ENCODE measurements around the gene DDAH2. TPM values are rescaled to one million over a fixed set of nuclear protein-coding genes. Genes with fewer than 3 reads are reported as not detected.
A peak's percentile ranks its signal among the peaks of the same experiment; 100 is the strongest.

DDAH2 gene
- total and polyA plus RNA-seq, 10 of the 15 experiments (the other 5 are each of a cell fraction or from before 2014, with no cell fraction given) = 0.35 to 9.9 (median 6.2) TPM

DNA sequence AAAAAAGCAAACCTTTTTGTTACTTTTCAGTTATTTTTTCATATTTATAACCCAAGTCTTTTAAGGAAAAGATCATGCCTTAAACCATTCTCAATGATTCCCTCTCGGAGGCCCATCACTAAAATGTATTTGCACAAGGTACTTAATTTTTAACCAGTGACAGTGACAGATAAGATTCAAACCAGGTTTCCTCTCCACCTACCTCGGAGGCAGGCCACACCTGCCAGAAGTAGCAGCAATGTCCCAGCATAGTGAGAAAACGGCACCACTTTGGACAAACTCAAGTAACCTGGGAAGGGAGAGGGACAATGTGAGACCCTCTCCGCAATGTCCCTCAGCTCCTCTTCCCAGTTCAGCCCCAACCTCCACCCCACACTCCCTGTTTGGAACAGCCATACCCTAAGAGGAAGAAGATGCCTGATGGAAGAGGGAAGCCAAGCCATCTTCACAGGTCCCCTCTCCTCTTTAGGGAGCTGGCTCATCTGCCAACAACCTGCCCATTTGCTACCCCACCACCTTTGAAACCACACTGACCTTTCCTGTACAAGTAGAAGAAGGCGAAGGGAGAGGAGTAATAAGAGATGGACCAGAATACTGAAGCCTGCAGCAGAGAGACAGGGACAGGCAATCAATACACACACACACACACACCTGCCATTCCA is 28.2 kb downstream of the DDAH2 start:
- RAD21 ChIA-PET (ENCODE audit: unreplicated experiment) = no interaction called here
- peaks cover 0 to 8% of the 10 kb centered on the region in 2 experiments; a peak in 2 of 4 replicates for H3K36me3 ChIP-seq (ENCODE audit: control insufficient read depth in 2 of 2, insufficient read depth in 2 of 2, low read length in 1 of 2)

More for the DNA sequence above, 28.2 kb downstream of the DDAH2 start:
- H3K4me3 ChIP-seq = peak overlapping the region; percentile 96; the same call in 1 of the 2 replicates
- no peak overlapping the region for H3K27ac ChIP-seq (ENCODE audit: control insufficient read depth, insufficient read depth)
- no TSS peak for BruUV-seq (replicated peaks)
- in situ Hi-C loops (cut with MboI) (no loop called here), intact Hi-C loops (cut with micrococcal nuclease; ENCODE audit: unreplicated experiment) (no loop called here)
- CTCF ChIA-PET = interaction anchor here (0.7 to 1.3 kb wide), 2 partner anchors 33 to 69 kb away, joined by 4 read pairs; no protein-coding TSS in a partner anchor
- H4K20me1 ChIP-seq (ENCODE audit: control insufficient read depth, insufficient read depth) = no peaks in the 10 kb centered on the region
- no peak for ATAC-seq
- H3K9ac ChIP-seq (ENCODE audit: control insufficient read depth, insufficient read depth, low read length) = no peak overlapping the region
- no peak overlapping the region for H2AFZ ChIP-seq (ENCODE audit: control insufficient read depth, low read depth, low read length)
- peaks cover 17% of the 10 kb centered on the region for H3K79me2 ChIP-seq (ENCODE audit: control insufficient read depth, insufficient read depth, low read length)
- POLR2A ChIA-PET = interaction anchor here (0.5 to 3.2 kb wide), 3 partner anchors 37 to 108 kb away, joined by 3 to 23 read pairs (median 5); partner anchors contain the start of gene CLIC1
- no peak for FAIRE-seq
- H3K9me3 ChIP-seq (replicated peaks; ENCODE audit: control insufficient read depth, insufficient read depth, low read length) = no peaks in the 10 kb centered on the region
- SMC1A ChIA-PET (ENCODE audit: uncharacterized antibody, unreplicated experiment) = interaction anchor here (1.1 kb wide), 1 partner anchor 10 kb away, joined by 3 read pairs; no protein-coding TSS in a partner anchor
- no peak for TF ChIP-seq NBN (IDR thresholded peaks at IDR 0.05)
- no peak for TF ChIP-seq SMC3 (IDR thresholded peaks at IDR 0.05; ENCODE audit: borderline replicate concordance, low read length)
- no peak for TF ChIP-seq E4F1 (IDR thresholded peaks at IDR 0.05; ENCODE audit: borderline replicate concordance, partially characterized antibody)
- TF ChIP-seq ZNF274 (IDR thresholded peaks at IDR 0.05; ENCODE audit: insufficient read depth, insufficient read length) = no peak
- TF ChIP-seq CUX1 (IDR thresholded peaks at IDR 0.05; ENCODE audit: insufficient replicate concordance, low read depth, low read length) = no peak
- no peak for TF ChIP-seq CHD1 (IDR thresholded peaks at IDR 0.05; ENCODE audit: low read depth, low read length)
- no peak for TF ChIP-seq TBL1XR1 (IDR thresholded peaks at IDR 0.05; ENCODE audit: low read depth, low read length)
- no peak for TF ChIP-seq EP300 (IDR thresholded peaks at IDR 0.05; ENCODE audit: borderline replicate concordance in 1 of 2, control insufficient read depth in 1 of 2, low read depth in 2 of 2, low read length in 2 of 2)
- no peak for TF ChIP-seq PRDM15 (CRISPR knock-in tag; IDR thresholded peaks at IDR 0.05)
- DNase-seq (ENCODE audit: low read depth, low spot score) = no peak
- H3K4me2 ChIP-seq (ENCODE audit: control insufficient read depth, insufficient read depth) = peak overlapping the region; percentile 81; the same call in 1 of the 2 replicates
- H3K4me1 ChIP-seq (ENCODE audit: control insufficient read depth, insufficient read depth, low read length) = peaks cover 9% of the 10 kb centered on the region; the same call in 1 of the 2 replicates
- WGBS (ENCODE audit: insufficient coverage, insufficient replicate concordance, low lambda C conversion rate, missing lambda C conversion rate) = 88% methylated on average over 5 of the region's 5 CpGs
- no peaks in the 10 kb centered on the region for H3K27me3 ChIP-seq (replicated peaks in 1 of 2; ENCODE audit: control insufficient read depth in 2 of 2, insufficient read depth in 2 of 2, low read length in 1 of 2)
